ENCODE measurements around the gene TRRAP.
"Not testable (repeated sequence)": the region's sequence is repeated elsewhere in the genome, so short reads cannot be mapped to it uniquely, and the experiment has no call there.

Gene TRRAP

DNA sequence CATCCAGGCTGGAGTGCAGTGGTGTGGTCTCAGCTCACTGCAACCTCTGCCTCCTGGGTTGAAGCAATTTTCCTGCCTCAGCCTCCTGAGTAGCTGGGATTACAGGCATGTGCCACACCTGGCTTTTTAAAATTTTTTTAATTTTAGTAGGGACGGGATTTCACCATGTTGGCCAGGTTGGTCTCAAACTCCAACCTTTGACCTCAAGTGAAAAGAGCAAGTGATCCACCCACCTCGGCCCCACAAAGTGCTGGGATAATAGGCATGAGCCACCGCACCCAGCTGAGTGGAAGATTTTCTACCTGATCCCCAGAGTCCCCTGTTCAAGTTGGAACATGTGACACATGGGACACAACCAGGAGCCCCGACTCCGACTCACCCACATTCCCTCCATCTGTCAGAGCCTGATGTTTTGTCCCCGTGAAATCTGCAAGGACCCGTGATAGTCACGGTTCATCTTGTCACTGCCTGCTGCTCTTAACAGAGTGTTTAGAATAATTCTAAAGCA is 161.1 kb downstream of the TRRAP start:
- Histone ChIP-seq H3K4me3 (ENCODE audit: low read depth in 1 of 2, low read length in 1 of 2) (no peak overlapping the region), H3K27me3 (no peaks in the 10 kb centered on the region), H3K27ac (no peak overlapping the region), H3K9me3 (no peaks in the 10 kb centered on the region), H3K36me3 (peaks cover 99% of the 10 kb centered on the region), H3K4me1 (ENCODE audit: control insufficient read depth in 1 of 2, insufficient read depth in 1 of 2, low read depth in 1 of 2, low read length in 1 of 2) (no peaks in the 10 kb centered on the region)
- no peak for TF ChIP-seq CTCF (IDR thresholded peaks at IDR 0.05)

GRCh38 chr7:99040104-99040958 is 162.0 kb downstream of the TRRAP start:
- peak; percentile 20 for TF ChIP-seq CTCF (IDR thresholded peaks at IDR 0.05)
- peaks cover 98% of the 10 kb centered on the region for H3K36me3 ChIP-seq
- H3K9me3 ChIP-seq, result no peaks in the 10 kb centered on the region

DNA sequence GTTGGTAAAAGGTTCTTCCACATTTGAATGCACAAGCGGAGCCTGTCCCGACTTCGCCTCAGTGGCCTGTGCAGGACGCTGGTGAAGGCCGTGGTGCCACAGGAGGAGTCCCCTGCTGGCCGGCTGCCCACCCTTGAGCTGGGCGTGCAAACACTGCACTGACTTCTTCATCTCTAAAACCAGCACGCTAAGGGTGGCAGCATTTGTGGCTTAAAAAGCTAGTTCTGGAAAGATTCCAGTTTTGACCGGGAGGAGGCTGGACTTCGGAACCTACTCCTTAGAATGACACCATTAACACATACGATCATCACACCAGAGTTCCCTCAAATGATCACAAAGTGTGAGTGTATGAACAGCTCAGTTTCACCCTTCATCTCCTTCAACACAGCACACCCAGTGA is 163.2 kb downstream of the TRRAP start:
- Histone ChIP-seq H3K36me3 (peaks cover 98% of the 10 kb centered on the region), H3K27me3 (no peaks in the 10 kb centered on the region), H3K27ac (no peak overlapping the region), H3K4me1 (ENCODE audit: control insufficient read depth in 1 of 2, insufficient read depth in 1 of 2, low read depth in 1 of 2, low read length in 1 of 2) (no peaks in the 10 kb centered on the region), H3K4me3 (ENCODE audit: low read depth in 1 of 2, low read length in 1 of 2) (no peak overlapping the region), H3K9me3 (no peaks in the 10 kb centered on the region)
- TF ChIP-seq CTCF (IDR thresholded peaks at IDR 0.05), result no peak

More at GRCh38 chr7:99040104-99040958, 162.0 kb downstream of the TRRAP start:
- Histone ChIP-seq H3K27me3 (no peaks in the 10 kb centered on the region), H3K4me3 (ENCODE audit: low read depth in 1 of 2, low read length in 1 of 2) (no peak overlapping the region), H3K27ac (no peak overlapping the region), H3K4me1 (ENCODE audit: control insufficient read depth in 1 of 2, insufficient read depth in 1 of 2, low read depth in 1 of 2, low read length in 1 of 2) (no peaks in the 10 kb centered on the region)

- no peak overlapping the region for H3K4me3 ChIP-seq (ENCODE audit: low read depth in 1 of 2, low read length in 1 of 2)
- H3K27ac ChIP-seq, result no peak overlapping the region
- H3K9me3 ChIP-seq, result no peaks in the 10 kb centered on the region
- no peak for TF ChIP-seq CTCF (IDR thresholded peaks at IDR 0.05)
- no peaks in the 10 kb centered on the region for H3K27me3 ChIP-seq
- H3K36me3 ChIP-seq, result peaks cover 98% of the 10 kb centered on the region
- H3K4me1 ChIP-seq (ENCODE audit: control insufficient read depth in 1 of 2, insufficient read depth in 1 of 2, low read depth in 1 of 2, low read length in 1 of 2), result no peaks in the 10 kb centered on the region
Measured at GRCh38 chr7:99042957-99043356, 164.6 kb downstream of the TRRAP start.

DNA sequence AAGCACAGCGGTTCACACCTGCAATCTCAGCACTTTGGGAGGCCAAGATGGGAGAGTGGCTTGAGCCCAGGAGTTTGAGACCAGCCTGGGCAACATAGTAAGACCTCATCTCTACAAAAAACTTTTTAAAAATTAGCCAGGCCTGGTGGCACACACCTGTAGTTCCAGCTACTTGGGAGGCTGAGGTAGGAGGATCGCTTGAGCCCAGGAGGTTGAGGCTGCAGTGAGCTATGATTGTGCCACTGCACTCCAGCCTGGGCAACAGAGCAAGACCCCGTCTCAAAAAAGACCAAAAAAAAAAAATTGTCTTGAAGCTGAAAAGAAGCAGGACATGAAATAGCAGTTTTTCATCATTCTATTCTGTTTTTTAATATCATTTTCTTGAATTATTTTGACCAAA is 166.5 kb downstream of the TRRAP start:
- H3K36me3 ChIP-seq, result peaks cover 99% of the 10 kb centered on the region
- H3K27me3 ChIP-seq, result not testable (repeated sequence)

DNA sequence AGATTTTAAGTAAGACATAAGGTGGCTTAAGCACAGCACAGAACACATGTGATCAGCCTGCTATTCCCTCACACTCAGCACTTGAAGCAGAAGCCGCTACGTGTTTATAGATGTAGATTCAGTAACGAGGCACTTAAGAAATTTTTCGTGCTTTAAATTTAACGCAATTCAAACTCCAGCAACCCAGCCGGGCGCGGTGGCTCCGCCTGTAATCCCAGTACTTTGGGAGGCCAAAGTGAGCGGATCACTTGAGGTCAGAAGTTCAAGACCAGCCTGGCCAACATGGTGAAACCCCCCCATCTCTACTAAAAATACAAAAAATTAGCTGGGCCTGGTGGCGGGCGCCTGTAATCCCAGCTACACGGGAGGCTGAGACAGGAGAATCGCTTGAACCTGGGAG is 167.9 kb downstream of the TRRAP start:
- not testable (repeated sequence) for H3K27ac ChIP-seq; H3K4me3 ChIP-seq (ENCODE audit: low read depth in 1 of 2, low read length in 1 of 2); H3K9me3 ChIP-seq; H3K27me3 ChIP-seq; H3K4me1 ChIP-seq (ENCODE audit: control insufficient read depth in 1 of 2, insufficient read depth in 1 of 2, low read depth in 1 of 2, low read length in 1 of 2)
- H3K36me3 ChIP-seq, result peaks cover 99% of the 10 kb centered on the region

More for the DNA sequence above, 166.5 kb downstream of the TRRAP start:
- not testable (repeated sequence) for H3K4me1 ChIP-seq (ENCODE audit: control insufficient read depth in 1 of 2, insufficient read depth in 1 of 2, low read depth in 1 of 2, low read length in 1 of 2); H3K4me3 ChIP-seq (ENCODE audit: low read depth in 1 of 2, low read length in 1 of 2); H3K9me3 ChIP-seq; H3K27ac ChIP-seq
